GM18868 (cell line): ENCODE data around the gene PCP4.

Source experiments
- ATAC-seq: cut with Tn5 transposase; IDR thresholded peaks from one replicate; pipeline ENCODE4 v1.9.1; 2021; ENCODE audit warnings: mild to moderate bottlenecking, moderate library complexity; ENCODE audit not compliant: unreplicated experiment

Gene PCP4

GRCh38 chr21:39969691-39970364 is 102.6 kb downstream of the PCP4 start:
- ATAC-seq, result no peak

- no peak for ATAC-seq
Measured at GRCh38 chr21:39971956-39972355, 104.7 kb downstream of the PCP4 start.

GRCh38 chr21:39972471-39972870 is 105.2 kb downstream of the PCP4 start:
- ATAC-seq, result no peak

- ATAC-seq, result no peak
Measured at GRCh38 chr21:39972976-39973770, 105.9 kb downstream of the PCP4 start.

GRCh38 chr21:39976800-39977199 is 109.6 kb downstream of the PCP4 start:
- no peak for ATAC-seq
